Activated CD4-positive, alpha-beta T cell treated with anti-CD3 and anti-CD28 coated beads, Interleukin-2, amount 50 U/mL, for 48 hours (primary cell): ENCODE data around the gene CCR7.

ENCODE experiments used
- DNase-seq, 2 experiments: peaks; one replicate each; pipeline ENCODE4 v3.0.0-alpha.2; 2020

CCR7 gene

DNA sequence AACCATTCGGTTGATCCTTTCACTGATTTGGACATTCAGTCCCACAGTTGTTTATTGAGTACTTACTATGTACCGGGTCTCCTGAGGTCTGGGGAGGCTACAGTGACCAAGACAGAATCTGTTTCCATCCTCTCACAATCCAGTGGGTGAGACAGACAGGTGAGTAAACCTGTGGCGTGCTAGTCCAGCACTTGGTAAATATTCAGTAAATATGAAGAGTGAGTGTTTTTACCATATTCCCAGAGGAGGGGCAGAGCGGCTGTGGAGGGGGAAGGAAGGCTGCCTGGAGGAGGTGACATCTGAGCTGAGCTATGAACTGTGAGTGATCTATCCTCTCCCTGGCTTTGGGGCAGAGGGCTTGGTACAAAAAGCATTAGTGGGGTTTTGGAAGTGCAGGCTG is 31.4 kb downstream of the CCR7 start:
- DNase-seq: no peak

DNA sequence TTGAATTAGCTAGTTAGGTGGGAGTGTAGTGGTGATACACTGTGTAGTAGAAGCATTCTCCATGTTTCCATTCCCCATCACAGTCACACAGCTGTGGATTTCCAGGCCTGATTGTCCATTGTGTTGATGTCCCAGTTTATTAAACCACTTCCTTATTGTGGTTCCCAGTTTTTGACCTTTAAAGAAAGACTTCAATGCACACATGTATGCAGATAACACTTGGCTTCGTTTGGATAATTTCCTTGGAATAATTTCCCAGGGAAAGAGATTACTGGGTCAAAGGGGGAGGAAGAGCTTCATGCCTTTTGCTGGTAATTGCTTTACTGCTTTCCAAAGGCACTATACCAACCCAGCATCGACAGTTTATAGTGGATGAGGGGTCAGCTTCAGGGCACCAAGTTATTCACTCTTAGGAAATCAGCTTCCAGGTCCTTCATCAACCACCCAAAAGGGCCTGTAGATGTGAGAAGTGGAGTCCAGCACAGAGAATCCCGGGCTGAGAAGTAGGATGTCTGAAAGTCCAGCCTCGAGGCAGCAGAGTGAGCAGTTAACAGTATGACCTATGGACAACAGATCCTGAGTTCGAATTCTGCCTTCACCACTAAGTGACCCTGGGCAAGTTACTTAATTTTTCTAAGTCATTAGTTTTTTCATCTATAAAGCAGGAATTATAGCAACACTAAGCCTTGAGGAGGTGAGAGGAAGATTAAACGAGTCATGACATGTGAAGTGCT is 32.6 kb downstream of the CCR7 start:
- DNase-seq: no peak

DNA sequence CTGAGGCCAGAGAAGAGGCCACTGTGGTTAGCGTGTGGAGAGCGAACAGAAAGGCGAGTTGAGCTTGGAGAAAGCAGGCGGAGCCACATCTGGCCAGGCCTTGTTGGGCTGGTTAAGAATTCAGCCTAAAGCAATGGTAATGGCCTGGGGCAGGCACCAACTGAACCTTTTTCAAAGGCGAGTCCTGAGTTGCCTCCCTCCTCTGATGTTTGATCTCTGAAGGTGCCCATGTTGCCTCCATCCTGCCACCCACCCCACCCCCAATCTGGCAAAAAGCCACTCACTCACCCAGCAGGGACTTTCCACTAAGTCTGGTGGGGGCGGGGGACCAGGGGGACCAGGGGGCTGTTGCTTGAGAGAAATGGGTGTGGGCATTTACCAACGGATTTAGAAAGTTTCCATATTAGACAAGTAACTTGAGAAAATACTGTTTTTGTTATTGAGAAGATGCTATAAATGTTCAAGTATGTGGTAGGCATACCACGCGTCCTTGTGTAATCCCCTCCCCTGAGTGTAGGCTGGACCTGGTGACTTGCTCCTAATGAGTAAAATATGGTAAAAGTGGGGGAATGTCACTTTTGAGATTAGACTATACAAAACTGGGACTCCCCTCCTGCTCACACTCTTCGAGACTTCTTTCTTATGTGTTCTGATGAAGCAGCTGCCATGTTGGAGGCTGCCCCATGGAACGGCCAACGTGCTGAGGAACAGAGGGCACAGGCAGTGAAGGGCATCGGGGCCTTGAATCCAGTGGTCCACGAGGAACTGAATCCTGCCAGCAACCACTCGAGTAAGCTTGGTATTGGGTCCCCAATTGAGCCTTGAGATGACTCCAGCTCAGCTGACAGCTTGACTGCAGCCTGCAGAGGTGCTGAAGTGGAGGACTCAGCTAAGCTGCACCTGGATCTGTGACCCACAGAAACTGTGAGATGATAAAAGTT is 34.0 kb downstream of the CCR7 start:
- peak; percentile 92 to 94 for DNase-seq

DNA sequence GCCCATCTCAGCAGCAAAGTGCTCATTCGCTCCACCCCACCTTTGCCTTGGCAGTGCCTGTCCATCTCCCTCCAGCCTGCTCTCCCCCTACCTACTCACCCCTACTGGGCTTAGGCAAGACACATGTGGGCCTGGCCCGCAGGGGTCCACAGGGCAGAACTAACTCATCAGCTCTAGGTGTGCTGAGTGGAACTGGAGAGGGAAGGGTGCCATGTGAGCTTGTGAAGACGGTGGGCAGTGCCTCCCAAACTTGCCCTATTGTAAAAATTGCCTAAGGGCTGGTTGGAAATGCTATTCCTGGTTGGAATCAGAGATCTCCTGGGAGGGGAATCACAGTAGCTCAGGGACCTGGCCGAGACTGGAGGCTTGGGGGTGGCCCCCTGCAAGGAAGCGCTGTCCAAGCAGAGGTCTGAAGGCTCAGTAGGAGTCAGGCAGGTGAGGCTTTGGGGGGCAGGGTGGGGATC is 34.7 kb downstream of the CCR7 start:
- DNase-seq: no peak

DNA sequence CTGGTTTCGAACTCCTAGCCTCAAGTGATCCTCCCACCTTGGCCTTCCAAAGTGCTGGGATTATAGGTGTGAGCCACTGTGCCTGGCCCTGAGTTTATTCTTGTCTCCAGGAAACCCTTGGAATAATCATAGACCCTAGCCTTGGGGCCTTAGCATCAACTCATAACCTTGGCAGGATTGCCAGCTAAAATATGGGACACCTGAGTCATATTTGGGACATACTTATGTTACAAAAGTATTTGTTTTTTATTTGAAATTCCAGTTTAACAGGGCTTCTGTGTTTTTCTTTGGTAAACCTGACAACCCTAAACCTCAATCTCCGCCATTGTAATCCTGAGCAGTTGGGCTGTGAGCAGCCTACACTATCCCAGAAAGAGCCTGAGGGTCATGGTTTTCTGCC is 35.3 kb downstream of the CCR7 start:
- no peak for DNase-seq

DNA sequence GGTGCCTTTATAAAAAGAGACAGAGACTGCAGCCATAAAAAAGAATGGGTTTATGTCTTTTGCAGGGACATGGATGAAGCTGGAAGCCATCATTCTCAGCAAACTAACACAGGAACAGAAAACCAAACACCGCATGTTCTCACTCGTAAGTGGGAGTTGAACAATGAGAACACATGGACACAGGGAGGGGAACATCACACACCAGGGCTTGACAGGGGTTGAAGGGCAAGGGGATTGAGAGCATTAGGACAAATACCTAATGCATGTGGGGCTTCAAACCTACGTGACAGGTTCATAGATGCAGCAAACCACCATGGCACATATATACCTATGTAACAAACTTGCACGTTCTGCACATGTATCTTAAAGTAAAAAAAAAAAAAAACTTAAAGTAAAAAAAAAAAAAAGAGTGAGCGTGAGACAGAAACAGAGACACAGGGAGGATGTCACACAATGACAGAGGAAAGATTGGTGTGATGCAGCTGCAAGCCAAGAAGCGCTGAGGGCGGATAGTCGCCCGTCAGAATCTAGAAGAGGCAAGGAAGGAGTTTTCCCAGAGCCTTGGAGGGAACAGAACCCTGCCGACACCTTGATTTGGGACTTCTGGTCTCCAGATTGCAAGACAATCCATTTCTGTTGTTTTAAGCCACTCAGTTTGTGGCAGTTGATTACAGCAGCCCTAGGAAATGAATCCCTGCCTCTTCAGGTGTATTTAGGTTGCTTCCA is 36.4 kb downstream of the CCR7 start:
- DNase-seq: no peak

DNA sequence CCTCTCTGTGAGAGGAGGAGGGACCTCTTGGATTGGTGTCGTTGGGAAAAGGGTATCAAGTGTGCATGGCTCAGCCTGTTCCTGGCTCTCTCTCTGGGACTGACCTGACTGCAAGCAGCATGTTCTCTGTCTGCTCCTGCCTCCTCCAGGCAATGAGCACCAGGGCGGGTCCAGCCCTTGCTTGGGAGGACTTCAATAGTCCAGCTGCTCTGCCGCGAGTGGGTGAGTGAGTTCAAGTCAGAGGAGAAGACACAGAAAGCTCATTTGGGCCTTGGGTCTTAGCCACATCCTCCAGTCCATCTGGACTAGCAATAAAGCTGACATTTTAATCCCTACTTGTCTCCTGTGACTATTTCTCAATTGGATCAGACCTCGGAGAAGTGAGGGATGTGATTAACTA is 38.6 kb downstream of the CCR7 start:
- no peak for DNase-seq

DNA sequence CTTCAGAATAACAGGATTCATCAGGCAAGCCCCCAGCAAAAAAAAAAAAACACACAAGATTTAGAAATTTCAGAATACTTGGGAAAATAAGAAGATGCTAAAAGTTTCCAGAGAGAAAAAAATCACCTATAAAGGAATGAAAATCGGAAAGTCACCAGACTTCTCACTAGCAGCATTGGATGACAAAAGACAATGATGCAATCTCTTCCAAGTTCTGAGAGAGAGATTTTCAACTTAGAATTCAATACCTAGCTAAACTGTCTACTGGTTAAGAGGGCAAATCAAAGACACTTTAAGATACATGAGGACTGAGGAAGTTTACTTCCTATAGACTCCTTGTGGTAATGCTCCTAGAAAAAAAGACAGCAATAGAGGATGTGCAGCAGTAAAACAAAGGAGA is 40.0 kb downstream of the CCR7 start:
- no peak for DNase-seq

DNA sequence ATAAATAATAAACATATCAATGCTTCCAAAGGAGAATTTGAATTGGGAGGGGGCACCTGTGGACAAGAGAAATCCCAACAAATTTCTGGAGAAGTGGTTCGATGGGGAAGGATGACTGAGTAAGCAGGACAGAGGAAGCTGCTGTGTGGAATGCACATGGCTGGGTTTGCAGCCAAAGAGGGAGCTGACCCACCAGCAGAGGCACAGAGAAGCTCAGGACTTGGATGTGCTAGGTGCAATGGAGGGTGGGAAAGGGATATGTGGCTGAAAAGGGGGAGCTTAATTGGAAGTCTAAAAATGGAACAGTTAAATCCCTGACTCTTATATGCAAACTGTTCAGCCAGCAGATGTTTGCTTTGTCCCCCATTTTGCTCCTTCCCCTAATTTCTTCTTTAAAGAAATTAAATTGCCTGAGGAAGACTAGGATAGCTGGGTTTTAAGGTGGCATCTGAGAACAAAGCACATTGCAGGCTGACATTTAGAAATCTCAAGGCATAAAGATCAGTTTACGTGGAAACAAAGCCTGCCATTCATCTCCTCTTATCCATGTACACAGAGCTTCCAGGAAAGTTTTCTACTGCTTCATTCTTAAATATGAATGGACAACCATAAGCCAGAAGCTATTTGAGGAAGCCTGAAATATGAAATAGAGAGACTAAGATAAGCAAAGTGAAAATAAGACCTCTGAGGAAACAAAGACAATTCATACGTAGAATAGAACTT is 40.9 kb downstream of the CCR7 start:
- no peak for DNase-seq

DNA sequence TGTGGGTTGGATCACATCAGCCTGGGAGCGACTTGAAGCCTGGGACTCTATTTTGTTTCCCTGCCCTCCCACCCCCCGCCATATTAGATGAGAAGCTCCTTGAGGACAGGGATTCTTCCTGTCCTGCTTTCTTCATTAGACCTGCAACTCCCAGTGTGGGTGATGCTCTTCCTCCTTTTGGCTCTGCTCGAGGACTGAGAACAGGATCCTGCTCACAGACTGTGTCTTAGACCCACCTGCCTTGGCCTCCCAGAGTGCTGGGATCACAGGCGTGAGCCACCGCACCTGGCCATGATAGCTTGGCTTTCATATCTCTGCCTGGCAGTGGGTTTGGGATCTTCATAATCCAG is 42.3 kb downstream of the CCR7 start:
- no peak for DNase-seq

DNA sequence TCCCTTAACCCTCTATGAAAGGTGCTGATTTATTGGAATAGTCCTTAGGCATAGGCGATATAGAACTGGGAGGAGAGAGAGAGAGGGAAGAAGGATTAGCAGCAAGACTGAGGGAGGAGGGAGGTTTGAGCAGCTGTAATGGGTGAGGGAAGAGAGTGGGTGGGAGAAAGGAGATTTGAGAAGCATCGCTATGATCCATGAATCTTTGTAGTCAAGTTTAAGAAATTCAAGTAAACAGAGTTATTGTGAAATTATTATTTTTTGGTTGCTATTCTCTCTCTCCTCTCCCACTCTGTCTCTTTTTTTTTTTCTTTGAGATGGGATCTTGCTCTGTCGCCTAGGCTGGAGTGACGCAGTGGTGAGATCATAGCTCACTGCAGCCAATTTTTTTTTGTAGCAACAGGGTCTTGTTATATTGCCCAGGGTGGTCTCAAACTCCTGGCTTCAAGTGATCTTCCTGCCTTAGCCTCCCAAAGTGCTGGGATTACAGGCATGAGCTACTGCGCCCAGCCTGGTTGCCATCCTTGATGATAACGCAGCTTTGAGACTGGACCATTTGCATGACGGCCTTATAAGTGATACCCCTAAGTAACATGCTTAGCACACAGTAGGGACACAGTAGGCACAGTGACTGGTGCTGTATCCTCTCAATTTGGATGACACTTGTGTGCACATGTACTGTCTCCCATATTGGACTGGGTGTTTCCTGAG is 42.9 kb downstream of the CCR7 start:
- no peak for DNase-seq

DNA sequence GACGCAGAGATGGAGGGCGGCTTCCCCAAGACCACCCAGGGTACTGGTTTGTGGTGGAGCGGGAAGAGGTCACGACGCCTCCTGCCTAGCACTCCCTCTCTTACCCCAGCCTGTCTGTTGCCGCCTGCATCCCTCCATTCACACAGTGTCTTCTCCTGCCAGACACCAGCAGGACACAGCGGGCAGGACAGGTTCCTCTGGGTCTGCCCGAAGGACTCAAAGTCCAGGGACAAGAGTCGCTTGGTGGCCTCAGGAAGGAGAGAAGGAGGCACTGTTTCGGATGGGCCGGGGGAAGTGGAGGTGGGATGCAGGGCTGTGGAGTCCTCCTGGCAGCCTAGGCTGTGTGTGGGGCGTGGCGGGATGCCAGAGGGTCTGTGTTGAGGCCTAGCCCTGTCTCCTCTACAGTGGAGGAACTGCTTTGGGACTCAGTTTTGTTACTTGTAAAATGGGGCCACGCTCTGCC is 44.2 kb downstream of the CCR7 start:
- DNase-seq: no peak

DNA sequence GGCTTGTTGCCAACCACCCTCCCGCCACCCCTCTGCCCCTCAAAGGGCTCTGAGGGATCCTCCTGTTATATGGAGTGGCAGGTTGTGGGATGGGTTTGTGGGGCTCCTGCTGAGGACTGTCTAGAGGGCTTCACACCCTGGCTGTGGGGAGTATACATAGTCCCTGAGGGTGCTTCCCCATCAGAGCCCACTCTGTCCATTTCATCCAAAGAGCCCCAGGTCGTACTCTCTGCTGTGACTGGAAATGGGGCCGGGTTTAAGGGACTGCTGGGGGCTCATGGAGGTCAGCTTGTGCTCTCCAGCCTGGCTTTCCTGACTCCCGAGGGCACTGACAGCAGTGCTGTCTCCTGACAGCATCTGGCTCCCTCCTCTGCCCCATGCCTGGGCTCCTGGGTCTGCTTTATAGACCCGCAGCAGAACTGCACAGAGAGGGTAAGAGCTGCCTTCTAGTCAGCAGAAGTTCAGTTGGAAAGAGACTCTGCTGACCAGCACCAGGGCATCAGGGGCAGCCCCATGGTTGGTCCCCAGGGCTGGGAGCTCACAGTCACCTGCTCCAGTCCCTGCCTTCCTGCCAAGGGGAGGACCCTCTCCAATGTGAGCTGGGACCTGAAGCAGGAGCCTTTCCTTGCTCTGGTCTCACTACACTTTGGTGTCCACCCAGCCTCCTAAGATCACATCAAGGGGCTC is 46.0 kb downstream of the CCR7 start:
- DNase-seq: no peak

DNA sequence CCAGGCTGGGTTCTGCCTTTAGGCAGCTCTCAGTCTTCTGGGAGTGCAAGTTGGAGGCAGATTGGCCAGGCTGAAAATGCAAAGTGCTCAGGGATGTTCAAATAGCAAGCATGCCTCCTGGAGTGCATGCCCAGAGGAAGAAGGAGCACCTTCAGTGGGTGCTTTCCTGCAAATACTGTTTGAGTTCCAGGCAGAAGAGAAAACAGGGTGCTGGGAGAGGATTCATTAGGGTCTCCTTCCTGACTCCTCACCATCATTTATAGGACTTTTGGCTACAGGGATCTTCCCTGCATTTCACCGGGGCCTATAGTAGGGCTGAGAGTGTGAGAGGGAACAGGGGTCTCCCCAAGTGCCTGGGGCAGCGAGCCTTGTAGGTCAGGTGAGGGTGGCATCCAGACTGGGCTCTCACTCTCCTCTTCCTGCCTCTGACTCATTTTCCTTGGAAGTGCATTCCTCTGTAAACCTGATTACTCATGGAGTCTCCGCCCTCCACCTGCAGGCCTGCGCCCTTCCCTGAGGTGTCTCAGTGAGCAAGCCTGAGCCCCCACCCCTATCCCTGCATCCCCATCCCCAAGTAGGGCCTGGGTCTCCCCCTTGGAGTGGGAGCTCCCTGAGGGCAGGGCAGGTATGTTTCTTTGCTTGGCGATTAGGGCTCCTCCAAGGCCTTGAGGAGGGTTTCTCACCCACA is 46.7 kb downstream of the CCR7 start:
- no peak for DNase-seq

DNA sequence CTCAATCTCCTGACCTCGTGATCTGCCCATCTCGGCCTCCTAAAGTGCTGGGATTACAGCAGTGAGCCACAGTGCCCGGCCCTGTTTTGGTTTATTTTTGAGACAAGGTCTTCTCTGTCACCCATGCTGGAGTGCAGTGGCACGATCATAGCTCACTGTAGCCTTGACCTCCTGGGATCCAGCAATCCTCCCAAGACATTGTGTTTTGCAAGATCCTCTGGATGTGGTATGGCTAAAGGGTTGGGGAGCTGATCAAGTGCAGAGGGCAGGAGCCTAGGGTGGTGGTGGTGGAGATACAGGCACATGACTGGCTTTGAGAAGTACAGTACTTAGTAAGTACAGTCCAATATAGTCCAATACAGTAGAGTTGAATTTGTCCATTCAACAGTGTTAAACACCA is 47.3 kb downstream of the CCR7 start:
- no peak for DNase-seq

DNA sequence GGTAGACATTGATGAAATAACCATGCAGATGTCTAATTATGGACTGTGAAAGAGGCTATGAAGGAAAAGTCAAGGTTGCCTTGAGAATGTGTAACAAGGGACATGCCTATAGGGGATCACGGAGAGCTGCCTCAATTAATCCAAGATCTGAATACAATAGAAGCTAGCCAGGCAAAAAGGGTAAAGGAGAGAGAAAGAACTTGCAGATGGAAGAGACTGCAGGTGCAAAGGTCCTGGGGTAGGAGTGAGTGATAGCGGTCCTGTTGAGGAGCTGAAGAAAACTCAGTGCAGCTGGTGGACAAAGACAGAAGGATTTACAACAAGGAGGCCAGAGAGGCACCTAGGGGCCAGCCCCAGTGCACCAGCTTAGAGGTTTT is 48.0 kb downstream of the CCR7 start:
- no peak for DNase-seq

DNA sequence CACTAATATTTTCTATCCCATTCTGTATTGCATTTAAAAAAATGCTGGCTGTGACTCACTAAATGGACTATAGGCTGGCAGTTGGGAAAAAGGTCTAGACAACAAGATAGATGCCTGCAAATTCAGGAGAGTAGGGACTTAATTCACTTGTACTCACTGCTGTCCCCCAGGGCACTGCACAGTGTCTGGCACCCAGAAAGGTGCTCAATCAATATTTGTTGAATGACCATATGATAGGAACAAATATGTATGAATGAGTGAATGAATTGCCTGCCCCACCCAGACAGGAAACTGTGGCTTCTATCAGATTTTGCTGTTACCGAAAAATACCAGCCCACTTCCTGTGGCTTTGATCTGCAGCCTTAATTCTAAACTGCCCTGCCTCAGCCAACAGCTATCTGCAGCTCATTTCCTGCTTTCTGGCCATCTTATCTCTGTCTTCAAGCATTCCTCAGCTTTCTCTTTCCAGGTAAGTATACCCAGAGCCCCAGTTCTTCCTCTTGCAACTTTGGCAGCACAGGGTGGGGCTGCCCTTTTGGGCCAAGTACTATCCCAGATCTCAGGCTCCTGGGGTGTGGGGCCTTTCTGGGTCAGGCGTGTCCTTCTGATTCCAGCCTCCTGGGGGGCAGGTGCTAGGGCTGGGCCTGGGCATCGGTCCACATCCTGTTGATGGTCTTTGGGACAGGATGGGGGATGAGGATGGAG is 48.5 kb downstream of the CCR7 start:
- peak; percentile 47 to 66 for DNase-seq

DNA sequence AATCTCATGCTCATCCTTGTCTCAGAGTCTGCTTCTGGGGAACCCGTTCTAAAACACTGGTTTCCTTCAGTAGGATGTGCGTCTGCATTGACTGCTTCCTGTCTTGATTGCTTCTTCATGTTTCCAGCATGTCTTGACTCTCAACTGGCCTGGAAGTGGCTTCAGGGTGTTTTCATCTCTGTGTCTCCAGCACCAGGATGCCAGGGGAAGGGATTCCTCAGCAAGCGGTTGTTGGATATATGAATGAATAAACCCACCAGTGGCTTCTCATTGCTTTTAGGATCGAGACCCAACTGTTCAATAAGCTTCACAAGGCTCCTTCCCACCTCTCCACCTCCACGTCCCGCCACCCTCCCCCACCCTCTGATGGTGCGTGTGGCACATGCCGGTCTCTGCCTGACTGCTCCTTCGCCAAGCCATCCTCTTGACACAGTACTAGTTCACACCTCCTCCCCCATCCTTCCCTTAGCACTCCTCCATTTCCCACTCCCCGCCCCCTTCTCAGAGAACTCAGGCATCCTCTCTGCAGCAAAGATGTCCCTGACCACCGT is 49.7 kb downstream of the CCR7 start:
- peak; percentile 58 to 59 for DNase-seq

DNA sequence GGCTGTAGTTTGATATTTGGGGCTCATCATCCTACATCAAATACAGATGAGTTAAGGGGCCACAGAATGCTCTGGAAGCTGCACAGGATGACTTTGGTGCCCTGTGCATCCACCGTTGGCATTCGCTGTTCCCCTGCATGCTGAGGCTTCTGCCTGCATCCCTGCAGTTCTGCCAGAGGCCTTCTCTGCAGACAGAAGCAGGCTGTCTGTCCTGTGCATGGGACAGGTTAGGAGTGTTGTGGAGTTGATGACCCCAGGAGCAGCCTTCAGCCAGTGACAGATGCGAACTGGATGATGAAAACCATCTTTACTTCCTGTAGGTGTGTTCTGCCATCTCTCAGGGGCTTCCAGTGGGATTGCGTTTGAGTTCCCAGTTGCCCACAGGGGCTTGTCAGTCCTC is 50.3 kb downstream of the CCR7 start:
- no peak for DNase-seq
